Left lung (tissue), 10 donors: ENCODE data around the gene PTPRN2. TPM values are rescaled to one million over a fixed set of nuclear protein-coding genes. Genes with fewer than 3 reads are reported as not detected.

Experiments used
- ATAC-seq: fragments of 200-7000 bp; cut with Tn5 transposase; one replicate; pipeline ENCODE4 v1.9.1; 2020; ENCODE audit warnings: moderate library complexity
- DNase-seq, 4 donors: peaks; one replicate each; pipeline ENCODE4 v3.0.0-alpha.2; 2013 to 2020
- H3K27ac ChIP-seq, 2 donors: fragments of 200-600 bp; sonication (generic) in 1 of 2; one replicate each; pipeline versions ENCODE4 v1.5.0 to v1.8.0; 2020 to 2021
- H3K27me3 ChIP-seq, 2 donors: fragments of 200-600 bp; sonication (generic) in 1 of 2; one replicate each; pipeline versions ENCODE4 v1.5.0 to v1.8.0; 2020 to 2021
- H3K36me3 ChIP-seq, 2 donors: fragments of 200-600 bp; sonication (generic) in 1 of 2; one replicate each; pipeline versions ENCODE4 v1.5.0 to v1.8.0; 2020 to 2021
- H3K4me1 ChIP-seq, 2 donors: fragments of 200-600 bp; one replicate each; pipeline ENCODE4 v1.8.0; 2021
- H3K4me3 ChIP-seq, 2 donors: fragments of 200-600 bp; sonication (generic) in 1 of 2; one replicate each; pipeline versions ENCODE4 v1.5.0 to v1.8.0; 2020 to 2021; ENCODE audit warnings: mild to moderate bottlenecking in 1 of 2
- H3K9me3 ChIP-seq, 2 donors: fragments of 200-600 bp; sonication (generic) in 1 of 2; one replicate each; pipeline versions ENCODE4 v1.5.0 to v1.8.0; 2020 to 2021
- CTCF ChIP-seq, 2 donors: fragments of 200-600 bp; sonication (generic) in 1 of 2; IDR thresholded peaks; one replicate each; pipeline versions ENCODE4 v1.5.0 to v1.8.0; 2021; ENCODE audit warnings: antibody characterized with exemption in 2 of 2
- intact Hi-C, 2 donors: fragments of 100-400 bp; cut with DNase I; formaldehyde crosslinking; loops; one replicate each; pipeline versions ENCODE4 v1.11.2 to v1.14.2; 2022
- polyA plus RNA-seq, 6 donors: library from polyadenylated mRNA; unstranded; fragments of 120-200 nt; gene quantifications; one replicate each; pipeline ENCODE4 v1.2.1, GENCODE V29; 2013; ENCODE audit not compliant: insufficient read length in 6 of 6
- total RNA-seq, 2 donors: library from RNA; stranded (reverse); fragmentation: NEBNext Ultra II Directional; extraction: Animal tissue kit (Norgen Biotek cat#: 25700); gene quantifications; one replicate each; pipeline ENCODE4 v1.2.1, GENCODE V29; 2021
- donor health status: DM: no; HTN: yes; CAD: no.
- donor health status: DM: no; HTN: no; CAD: no.

The PTPRN2 gene
- total and polyA plus RNA-seq, 8 donors, result 4.0 to 7.8 (median 6.8) TPM

- no peak overlapping the region for H3K4me3 ChIP-seq
- intact Hi-C loops, result no loop called here
- no peak overlapping the region for H3K27ac ChIP-seq
- H3K9me3 ChIP-seq, result no peaks in the 10 kb centered on the region
- ATAC-seq, result no peak
- no peak for TF ChIP-seq CTCF (IDR thresholded peaks at IDR 0.05)
- peaks cover 0 to 7% of the 10 kb centered on the region in 2 donors for H3K36me3 ChIP-seq
- no peaks in the 10 kb centered on the region for H3K27me3 ChIP-seq
- DNase-seq, result no peak
- no peaks in the 10 kb centered on the region for H3K4me1 ChIP-seq
These were observed 35.6 kb upstream of the PTPRN2 start for GRCh38 chr7:158623241-158623640.

- TF ChIP-seq CTCF (IDR thresholded peaks at IDR 0.05), result no peak
- intact Hi-C loops, result no loop called here
- no peak overlapping the region for H3K4me3 ChIP-seq
- no peaks in the 10 kb centered on the region for H3K9me3 ChIP-seq
- DNase-seq, result peak in 1 of 4 donors; percentile 5
- H3K36me3 ChIP-seq, result no peaks in the 10 kb centered on the region
- H3K27me3 ChIP-seq, result no peaks in the 10 kb centered on the region
- no peaks in the 10 kb centered on the region for H3K4me1 ChIP-seq
- no peak overlapping the region for H3K27ac ChIP-seq
- ATAC-seq, result peak; percentile 74
These were observed 33.3 kb upstream of the PTPRN2 start for GRCh38 chr7:158620839-158621441.

GRCh38 chr7:158620418-158620817 is 32.8 kb upstream of the PTPRN2 start:
- intact Hi-C loops, result no loop called here
- Histone ChIP-seq H3K9me3 (no peaks in the 10 kb centered on the region), H3K27ac (no peak overlapping the region), H3K4me3 (no peak overlapping the region), H3K36me3 (no peaks in the 10 kb centered on the region), H3K4me1 (no peaks in the 10 kb centered on the region), H3K27me3 (no peaks in the 10 kb centered on the region)
- no peak for DNase-seq
- no peak for ATAC-seq
- TF ChIP-seq CTCF (IDR thresholded peaks at IDR 0.05), result no peak

GRCh38 chr7:158618745-158619140 is 31.1 kb upstream of the PTPRN2 start:
- no peaks in the 10 kb centered on the region for H3K36me3 ChIP-seq

DNA sequence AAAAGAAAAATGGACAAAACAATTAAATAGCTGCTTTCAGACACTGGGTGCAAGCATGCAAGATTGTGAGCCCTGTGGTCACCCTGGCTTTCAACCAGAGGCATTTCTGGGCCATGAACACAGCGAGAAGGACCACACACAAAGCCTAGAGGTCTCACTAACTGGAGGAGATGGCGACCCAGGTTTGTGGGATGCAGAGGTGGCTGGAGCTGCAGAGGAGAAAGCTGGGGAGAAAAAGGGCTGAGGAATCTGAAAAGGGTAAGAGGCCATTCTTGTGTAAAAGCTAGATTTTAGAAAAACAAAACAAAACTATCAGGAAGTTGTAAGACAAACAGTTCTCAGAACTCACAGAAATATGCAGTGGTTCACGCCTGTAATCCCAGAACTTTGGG is 30.1 kb upstream of the PTPRN2 start:
- no peaks in the 10 kb centered on the region for H3K36me3 ChIP-seq
- H3K4me1 ChIP-seq, result no peaks in the 10 kb centered on the region
- H3K9me3 ChIP-seq, result no peaks in the 10 kb centered on the region
- no peak overlapping the region for H3K27ac ChIP-seq
- no peak for ATAC-seq
- H3K4me3 ChIP-seq, result no peak overlapping the region
- no peaks in the 10 kb centered on the region for H3K27me3 ChIP-seq
- DNase-seq, result no peak
- intact Hi-C loops, result no loop called here
- TF ChIP-seq CTCF (IDR thresholded peaks at IDR 0.05), result no peak

More at GRCh38 chr7:158618745-158619140, 31.1 kb upstream of the PTPRN2 start:
- DNase-seq, result no peak
- no peak for TF ChIP-seq CTCF (IDR thresholded peaks at IDR 0.05)
- no peak for ATAC-seq
- Histone ChIP-seq H3K27me3 (no peaks in the 10 kb centered on the region), H3K9me3 (no peaks in the 10 kb centered on the region), H3K4me1 (no peaks in the 10 kb centered on the region), H3K27ac (no peak overlapping the region), H3K4me3 (no peak overlapping the region)
- intact Hi-C loops, result no loop called here
